CD4-positive, alpha-beta T cell treated with Interleukin-6 for 4 hours (primary cell): Measurements from ENCODE around the gene BOD1.
A peak's percentile ranks its signal among the peaks of the same experiment; 100 is the strongest.
"Not testable (repeated sequence)": the region's sequence is repeated elsewhere in the genome, so short reads cannot be mapped to it uniquely, and the experiment has no call there.

Experiments
- DNase-seq: peaks from one replicate; pipeline ENCODE4 v3.0.0-alpha.2; 2020; ENCODE audit warnings: mixed read lengths

The BOD1 gene

GRCh38 chr5:173613433-173614159 is 2.9 kb downstream of the BOD1 start:
- no peak for DNase-seq

DNA sequence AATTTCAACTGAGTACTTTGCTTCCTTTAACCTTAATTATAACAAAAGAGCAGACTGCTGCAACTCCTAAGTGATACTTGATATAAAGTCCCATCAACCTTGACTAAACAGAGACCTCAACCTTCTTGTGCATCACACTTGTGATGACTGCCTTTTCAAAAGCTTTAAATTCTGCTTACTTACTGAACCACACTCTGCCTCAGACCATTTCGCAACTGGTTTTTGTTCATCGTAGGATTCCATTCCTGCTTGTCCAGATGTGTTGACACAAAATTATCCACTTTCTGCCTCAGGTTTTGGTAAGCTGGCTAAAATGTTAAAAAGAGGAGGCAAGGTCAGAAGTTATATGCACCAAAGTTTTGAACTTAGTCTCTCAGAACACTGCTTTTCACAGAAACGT is 3.5 kb downstream of the BOD1 start:
- DNase-seq: no peak

- no peak for DNase-seq
These were observed 4.7 kb downstream of the BOD1 start for GRCh38 chr5:173611706-173612105.

DNA sequence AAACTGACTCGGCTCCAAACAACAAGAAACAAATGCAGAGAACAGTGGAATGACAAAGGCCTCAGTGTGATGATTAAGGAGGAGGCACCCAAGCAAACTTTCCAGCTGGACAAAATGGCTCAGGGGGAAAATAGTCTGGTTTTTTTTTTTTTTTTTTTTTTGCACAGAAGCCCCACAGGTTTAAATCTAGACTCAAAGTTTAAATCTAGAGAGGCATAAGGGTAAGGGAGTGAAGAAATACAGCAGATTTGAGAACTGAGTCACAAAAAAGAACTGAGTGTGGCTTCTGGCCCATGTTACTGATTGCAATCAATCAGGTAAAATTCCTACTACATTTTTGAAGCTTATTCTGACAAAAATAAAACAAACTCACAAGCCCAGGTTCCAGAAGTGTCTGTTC is 12.3 kb downstream of the BOD1 start:
- no peak for DNase-seq

DNA sequence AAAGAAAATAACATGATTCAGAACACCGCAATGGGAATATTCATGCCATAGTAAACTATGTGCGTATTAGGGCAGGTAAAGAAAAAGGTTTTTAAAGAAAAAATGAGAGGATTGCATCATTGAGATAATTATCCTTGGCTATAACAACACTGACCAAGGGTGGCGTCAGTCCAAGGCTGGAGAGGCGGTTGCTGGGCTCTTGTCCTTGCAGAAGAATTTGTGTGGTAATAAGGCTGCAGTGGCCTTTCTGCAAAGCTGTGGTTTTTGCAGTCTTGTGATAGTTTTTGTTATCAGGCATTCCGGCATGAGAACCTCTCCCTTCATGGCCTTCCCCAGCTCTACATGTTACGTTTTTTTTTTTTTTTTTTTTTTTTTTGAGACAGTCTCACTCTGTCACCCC is 14.0 kb downstream of the BOD1 start:
- no peak for DNase-seq

- no peak for DNase-seq
These were observed 17.8 kb downstream of the BOD1 start for GRCh38 chr5:173598686-173599085.

- DNase-seq: no peak
These were observed 19.1 kb downstream of the BOD1 start for GRCh38 chr5:173597304-173597703.

GRCh38 chr5:173595841-173596240 is 20.6 kb downstream of the BOD1 start:
- DNase-seq: no peak

DNA sequence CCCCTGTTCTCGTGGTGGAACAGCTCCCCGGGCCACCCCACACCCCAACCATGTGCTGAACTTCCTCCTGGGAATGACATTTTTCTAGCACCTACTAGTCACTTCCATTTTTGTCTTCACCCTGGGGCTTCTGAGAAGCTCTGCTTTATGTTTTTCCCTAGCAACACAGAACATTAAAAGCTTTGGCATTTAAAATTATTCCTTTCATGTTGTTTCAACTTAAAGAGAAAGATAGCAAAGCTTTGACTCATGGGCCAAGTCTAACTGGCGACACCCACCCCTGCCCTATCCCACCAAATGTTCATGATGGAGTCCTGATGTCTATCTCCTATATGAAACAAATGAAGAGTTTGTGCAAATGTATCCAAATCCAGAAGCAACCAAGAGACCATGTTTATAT is 22.4 kb downstream of the BOD1 start:
- no peak for DNase-seq

GRCh38 chr5:173592050-173592669 is 24.3 kb downstream of the BOD1 start:
- no peak for DNase-seq

GRCh38 chr5:173591056-173591514 is 25.4 kb downstream of the BOD1 start:
- no peak for DNase-seq

GRCh38 chr5:173590436-173591055 is 25.9 kb downstream of the BOD1 start:
- no peak for DNase-seq

- not testable (repeated sequence) for DNase-seq
These were observed 30.3 kb downstream of the BOD1 start for GRCh38 chr5:173586133-173586532.

DNA sequence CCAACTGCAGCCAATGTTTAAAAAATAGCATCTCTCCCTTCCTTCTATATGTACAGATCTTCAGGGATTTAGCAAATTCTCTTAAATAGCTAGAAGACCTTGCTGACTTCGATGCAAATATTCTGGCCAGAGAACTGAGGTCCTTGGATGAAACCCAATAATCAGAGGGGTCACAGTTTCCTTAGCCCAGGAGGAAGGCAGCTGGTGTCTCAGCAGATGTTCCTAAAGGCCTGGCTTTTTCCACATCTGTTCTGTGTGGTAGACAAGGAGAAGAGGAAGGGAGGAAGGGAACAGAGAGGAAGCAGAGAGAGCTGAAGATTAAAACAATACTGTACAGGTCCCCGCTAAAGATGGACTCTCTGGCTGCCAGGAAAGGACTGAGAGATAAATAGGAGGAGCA is 33.1 kb downstream of the BOD1 start:
- DNase-seq: no peak

- DNase-seq: no peak
These were observed 34.0 kb downstream of the BOD1 start for GRCh38 chr5:173582216-173583111.

DNA sequence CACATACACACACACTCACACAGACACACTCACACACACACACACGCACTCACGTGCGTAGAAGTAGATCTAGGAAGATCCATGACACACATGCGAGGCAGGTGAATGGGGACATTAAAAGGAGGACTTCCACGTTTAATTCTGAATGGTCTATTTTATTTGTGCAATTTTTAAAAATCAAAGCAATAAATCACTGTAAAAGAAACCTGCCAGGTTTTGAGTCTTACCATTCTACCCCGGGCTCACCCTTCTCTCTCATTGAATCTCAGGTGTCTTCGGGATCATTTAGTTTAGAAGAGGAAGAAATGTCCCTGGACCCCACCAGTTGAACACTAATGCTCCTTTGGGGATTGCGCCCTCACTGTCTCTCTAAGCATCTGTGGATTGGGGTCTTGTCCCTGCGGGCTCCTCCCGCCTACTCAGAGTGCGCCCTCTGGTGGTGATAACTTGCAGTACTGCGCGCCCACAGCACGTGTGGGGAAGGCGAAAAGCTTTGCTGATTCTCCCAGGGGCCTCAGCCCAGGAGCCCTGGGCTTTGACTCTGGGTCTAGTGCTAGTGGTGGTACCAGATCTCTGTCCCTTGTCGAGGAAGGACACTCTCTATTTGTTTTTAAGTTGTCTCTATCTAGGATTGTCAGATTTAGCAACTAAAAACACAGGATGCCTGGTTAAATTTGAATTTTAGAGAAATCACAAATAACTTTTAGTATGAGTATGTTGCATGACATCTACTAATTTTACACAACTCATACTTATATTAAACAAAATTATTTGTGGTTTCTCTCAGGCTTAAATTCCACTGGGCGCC is 34.8 kb downstream of the BOD1 start:
- peak; percentile 21 for DNase-seq

GRCh38 chr5:173578947-173579615 is 37.4 kb downstream of the BOD1 start:
- no peak for DNase-seq

GRCh38 chr5:173577817-173578216 is 38.6 kb downstream of the BOD1 start:
- DNase-seq: no peak

- no peak for DNase-seq
These were observed 39.3 kb downstream of the BOD1 start for GRCh38 chr5:173577166-173577565.

GRCh38 chr5:173575985-173576384 is 40.5 kb downstream of the BOD1 start:
- DNase-seq: no peak

- DNase-seq: no peak
These were observed 41.5 kb downstream of the BOD1 start for GRCh38 chr5:173574983-173575382.
